Measurements from ENCODE around the gene ZDHHC8.

The ZDHHC8 gene

DNA sequence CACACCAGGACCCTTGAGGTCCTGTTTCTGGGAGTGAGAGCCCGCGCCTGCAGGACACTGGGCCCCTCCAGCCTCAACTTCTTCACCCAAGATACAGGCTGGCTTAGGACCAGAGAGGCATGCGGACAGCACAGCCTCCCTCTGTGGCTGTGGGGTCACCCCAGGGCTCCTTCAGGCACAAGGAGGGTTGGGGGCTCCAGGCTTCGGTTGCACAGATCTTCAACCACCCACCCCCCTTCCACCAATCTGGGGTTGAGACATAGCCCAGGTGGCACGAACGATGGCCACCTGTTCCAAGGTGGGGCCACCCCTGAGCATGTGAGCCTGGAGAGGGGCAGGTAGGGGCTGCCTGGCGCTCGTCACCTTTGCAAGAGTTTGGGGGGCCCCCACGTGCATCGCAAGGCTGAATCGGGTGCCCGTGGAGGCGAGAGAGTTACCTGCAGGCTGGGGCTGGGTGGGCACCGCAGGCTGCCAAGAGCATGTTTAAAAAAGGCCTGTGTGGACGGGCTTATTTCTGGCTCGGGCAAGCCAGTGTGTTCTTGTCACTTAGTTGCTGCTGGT is 1.2 kb downstream of the ZDHHC8 start:
- no peaks in the 10 kb centered on the region for H3K9me3 ChIP-seq (ENCODE audit: control insufficient read depth in 2 of 2, low read length in 2 of 2)
- no peaks in the 10 kb centered on the region for H3K27me3 ChIP-seq (ENCODE audit: control insufficient read depth in 1 of 2, insufficient read depth in 2 of 2, low read length in 2 of 2)
- H3K36me3 ChIP-seq (ENCODE audit: control insufficient read depth in 2 of 2, insufficient read depth in 2 of 2, low read length in 2 of 2) = no peaks in the 10 kb centered on the region
- no peak overlapping the region for H3K27ac ChIP-seq (ENCODE audit: low read length)
- H3K4me1 ChIP-seq (ENCODE audit: control insufficient read depth, insufficient read depth, low read length) = peaks cover 64% of the 10 kb centered on the region
- H3K4me3 ChIP-seq (ENCODE audit: low read length in 2 of 2) = peak overlapping the region; percentile 51 to 83
- H3K9ac ChIP-seq (ENCODE audit: low read length in 2 of 2) = peak overlapping the region; percentile 41 to 79

DNA sequence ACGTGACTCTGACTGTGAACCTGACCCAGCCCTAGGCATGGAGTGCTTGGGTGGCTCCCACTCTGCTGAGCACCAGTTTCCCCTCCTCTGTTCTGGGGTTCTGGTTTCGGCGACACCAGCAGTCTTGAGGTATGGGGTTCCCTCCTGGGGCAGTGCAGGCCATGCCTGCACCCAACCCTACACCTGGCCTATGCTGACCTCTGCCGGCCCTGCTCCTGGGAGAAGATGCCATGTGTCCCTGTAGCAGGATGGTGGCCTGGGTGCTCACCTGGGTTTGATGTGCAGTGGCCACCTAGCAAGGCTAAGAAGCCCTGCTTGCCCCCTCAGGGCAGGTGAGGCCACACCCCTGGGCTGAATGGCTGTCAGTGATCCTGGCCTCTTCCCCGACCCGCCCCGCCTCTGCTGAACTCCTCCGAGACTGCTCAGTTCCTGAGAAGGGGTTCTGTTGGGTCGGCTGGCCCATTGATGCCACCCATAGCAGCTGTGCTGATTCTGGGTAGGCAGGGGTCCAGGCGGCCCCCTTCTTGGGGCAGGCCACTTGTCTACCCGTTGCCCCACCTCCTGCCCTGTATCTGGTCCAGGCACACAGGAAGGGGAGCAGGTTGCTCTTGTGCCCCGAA is 2.4 kb downstream of the ZDHHC8 start:
- H3K9ac ChIP-seq (ENCODE audit: low read length in 2 of 2) = peak overlapping the region in 1 of 2 donors; percentile 27
- no peak overlapping the region for H3K27ac ChIP-seq (ENCODE audit: low read length)

GRCh38 chr22:20135265-20135664 is 3.7 kb downstream of the ZDHHC8 start:
- Histone ChIP-seq H3K27me3 (ENCODE audit: control insufficient read depth in 1 of 2, insufficient read depth in 2 of 2, low read length in 2 of 2) (no peaks in the 10 kb centered on the region), H3K4me1 (ENCODE audit: control insufficient read depth, insufficient read depth, low read length) (peaks cover 68% of the 10 kb centered on the region), H3K9ac (ENCODE audit: low read length in 2 of 2) (peak overlapping the region in 1 of 2 donors; percentile 32), H3K4me3 (ENCODE audit: low read length in 2 of 2) (no peak overlapping the region), H3K27ac (ENCODE audit: low read length) (no peak overlapping the region), H3K9me3 (ENCODE audit: control insufficient read depth in 2 of 2, low read length in 2 of 2) (no peaks in the 10 kb centered on the region), H3K36me3 (ENCODE audit: control insufficient read depth in 2 of 2, insufficient read depth in 2 of 2, low read length in 2 of 2) (peaks cover 0 to 3% of the 10 kb centered on the region in 2 donors)

More for the DNA sequence above, 2.4 kb downstream of the ZDHHC8 start:
- Histone ChIP-seq H3K9me3 (ENCODE audit: control insufficient read depth in 2 of 2, low read length in 2 of 2) (no peaks in the 10 kb centered on the region), H3K4me3 (ENCODE audit: low read length in 2 of 2) (no peak overlapping the region), H3K36me3 (ENCODE audit: control insufficient read depth in 2 of 2, insufficient read depth in 2 of 2, low read length in 2 of 2) (no peaks in the 10 kb centered on the region), H3K27me3 (ENCODE audit: control insufficient read depth in 1 of 2, insufficient read depth in 2 of 2, low read length in 2 of 2) (no peaks in the 10 kb centered on the region), H3K4me1 (ENCODE audit: control insufficient read depth, insufficient read depth, low read length) (peaks cover 73% of the 10 kb centered on the region)

DNA sequence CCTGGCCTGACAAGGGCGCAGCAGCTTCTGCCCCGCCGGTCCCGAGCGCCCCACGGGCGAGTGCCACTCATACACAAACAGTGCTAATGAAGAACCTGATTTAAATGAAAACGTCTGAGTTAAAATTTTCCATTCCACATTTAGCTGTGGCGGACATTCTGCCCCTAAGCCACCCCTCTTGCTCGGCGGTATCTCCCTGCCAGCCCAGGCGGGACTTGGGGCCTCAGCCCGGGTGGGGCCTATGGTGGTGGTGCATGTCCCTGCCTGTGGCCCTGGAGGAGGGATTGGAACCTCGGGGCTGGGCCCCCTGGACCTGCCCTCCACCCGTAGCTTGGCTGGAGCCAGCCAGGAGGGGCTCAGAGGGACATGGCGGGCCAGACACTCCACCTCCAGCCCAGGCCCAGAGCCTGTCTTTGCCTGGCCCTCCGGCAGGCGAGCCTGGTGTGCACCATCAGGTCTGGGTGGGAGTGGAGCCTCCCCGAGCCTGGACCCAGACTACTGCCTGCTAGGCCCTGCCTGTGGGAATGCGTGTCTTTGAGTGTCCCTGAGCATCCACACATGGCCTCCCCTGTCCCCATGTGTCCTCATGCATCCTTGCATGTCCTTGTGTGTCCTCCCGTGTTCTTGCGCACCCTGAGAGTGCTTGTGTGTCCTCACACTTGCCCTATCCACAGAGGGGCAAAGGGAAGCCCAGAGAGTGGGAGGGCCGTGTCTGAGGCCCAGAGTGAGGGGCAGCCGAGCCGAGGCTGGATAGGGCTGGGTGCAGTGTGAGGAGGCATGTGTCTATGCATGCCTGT is 4.4 kb downstream of the ZDHHC8 start:
- H3K9me3 ChIP-seq (ENCODE audit: control insufficient read depth in 2 of 2, low read length in 2 of 2) = no peaks in the 10 kb centered on the region
- peak overlapping the region; percentile 29 to 33 for H3K4me3 ChIP-seq (ENCODE audit: low read length in 2 of 2)
- peaks cover 0 to 3% of the 10 kb centered on the region in 2 donors for H3K36me3 ChIP-seq (ENCODE audit: control insufficient read depth in 2 of 2, insufficient read depth in 2 of 2, low read length in 2 of 2)
- H3K27ac ChIP-seq (ENCODE audit: low read length) = no peak overlapping the region
- H3K4me1 ChIP-seq (ENCODE audit: control insufficient read depth, insufficient read depth, low read length) = peaks cover 62% of the 10 kb centered on the region
- H3K9ac ChIP-seq (ENCODE audit: low read length in 2 of 2) = peak overlapping the region; percentile 13 to 32
- H3K27me3 ChIP-seq (ENCODE audit: control insufficient read depth in 1 of 2, insufficient read depth in 2 of 2, low read length in 2 of 2) = no peaks in the 10 kb centered on the region

DNA sequence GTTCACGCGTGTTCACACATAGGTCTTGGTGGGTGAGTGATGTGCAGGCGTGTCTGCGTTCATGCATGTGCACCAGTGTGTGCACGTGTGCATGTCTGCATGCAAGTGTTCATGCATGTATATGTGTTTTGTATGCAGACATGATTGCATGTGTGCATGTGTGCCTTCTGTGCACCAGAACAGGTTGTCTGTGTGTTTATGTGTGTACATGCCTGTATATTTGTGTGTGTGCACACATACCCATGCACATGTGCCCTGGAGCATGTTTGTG is 4.9 kb downstream of the ZDHHC8 start:
- no peaks in the 10 kb centered on the region for H3K9me3 ChIP-seq (ENCODE audit: control insufficient read depth in 2 of 2, low read length in 2 of 2)
- H3K27me3 ChIP-seq (ENCODE audit: control insufficient read depth in 1 of 2, insufficient read depth in 2 of 2, low read length in 2 of 2) = no peaks in the 10 kb centered on the region
- peaks cover 62% of the 10 kb centered on the region for H3K4me1 ChIP-seq (ENCODE audit: control insufficient read depth, insufficient read depth, low read length)
- H3K4me3 ChIP-seq (ENCODE audit: low read length in 2 of 2) = peak overlapping the region; percentile 29 to 33
- peak overlapping the region; percentile 13 to 32 for H3K9ac ChIP-seq (ENCODE audit: low read length in 2 of 2)
- H3K36me3 ChIP-seq (ENCODE audit: control insufficient read depth in 2 of 2, insufficient read depth in 2 of 2, low read length in 2 of 2) = peaks cover 0 to 3% of the 10 kb centered on the region in 2 donors
- no peak overlapping the region for H3K27ac ChIP-seq (ENCODE audit: low read length)

- H3K9me3 ChIP-seq (ENCODE audit: control insufficient read depth in 2 of 2, low read length in 2 of 2) = no peaks in the 10 kb centered on the region
- peaks cover 0 to 3% of the 10 kb centered on the region in 2 donors for H3K36me3 ChIP-seq (ENCODE audit: control insufficient read depth in 2 of 2, insufficient read depth in 2 of 2, low read length in 2 of 2)
- H3K27me3 ChIP-seq (ENCODE audit: control insufficient read depth in 1 of 2, insufficient read depth in 2 of 2, low read length in 2 of 2) = no peaks in the 10 kb centered on the region
- H3K4me1 ChIP-seq (ENCODE audit: control insufficient read depth, insufficient read depth, low read length) = peaks cover 62% of the 10 kb centered on the region
- no peak overlapping the region for H3K27ac ChIP-seq (ENCODE audit: low read length)
- H3K9ac ChIP-seq (ENCODE audit: low read length in 2 of 2) = peak overlapping the region in 1 of 2 donors; percentile 21
- peak overlapping the region in 1 of 2 donors; percentile 31 for H3K4me3 ChIP-seq (ENCODE audit: low read length in 2 of 2)
Observed at GRCh38 chr22:20137113-20137512, 5.5 kb downstream of the ZDHHC8 start.

GRCh38 chr22:20137671-20138416 is 6.2 kb downstream of the ZDHHC8 start:
- H3K4me1 ChIP-seq (ENCODE audit: control insufficient read depth, insufficient read depth, low read length) = peaks cover 54% of the 10 kb centered on the region
- peak overlapping the region; percentile 31 to 57 for H3K4me3 ChIP-seq (ENCODE audit: low read length in 2 of 2)
- H3K27me3 ChIP-seq (ENCODE audit: control insufficient read depth in 1 of 2, insufficient read depth in 2 of 2, low read length in 2 of 2) = no peaks in the 10 kb centered on the region
- peaks cover 0 to 3% of the 10 kb centered on the region in 2 donors for H3K36me3 ChIP-seq (ENCODE audit: control insufficient read depth in 2 of 2, insufficient read depth in 2 of 2, low read length in 2 of 2)
- peak overlapping the region; percentile 15 to 51 for H3K9ac ChIP-seq (ENCODE audit: low read length in 2 of 2)
- no peaks in the 10 kb centered on the region for H3K9me3 ChIP-seq (ENCODE audit: control insufficient read depth in 2 of 2, low read length in 2 of 2)
- no peak overlapping the region for H3K27ac ChIP-seq (ENCODE audit: low read length)

DNA sequence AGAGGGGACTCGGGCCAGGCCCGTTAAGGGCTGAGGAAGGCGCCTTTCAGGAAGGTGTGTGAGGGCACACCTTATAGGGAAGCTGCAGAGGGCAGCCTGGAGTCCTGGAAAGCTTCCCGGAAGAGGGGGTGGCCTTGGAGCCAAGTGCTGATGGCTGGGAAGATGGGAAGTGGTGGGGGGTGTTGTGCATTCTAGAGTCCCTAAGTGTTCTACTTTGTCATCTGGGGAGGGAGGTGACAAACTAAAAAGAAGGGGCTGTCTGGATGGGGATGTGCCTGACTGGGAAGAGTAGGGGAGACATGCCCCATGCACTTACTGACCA is 6.8 kb downstream of the ZDHHC8 start:
- Histone ChIP-seq H3K27me3 (ENCODE audit: control insufficient read depth in 1 of 2, insufficient read depth in 2 of 2, low read length in 2 of 2) (no peaks in the 10 kb centered on the region), H3K4me3 (ENCODE audit: low read length in 2 of 2) (no peak overlapping the region), H3K4me1 (ENCODE audit: control insufficient read depth, insufficient read depth, low read length) (peaks cover 50% of the 10 kb centered on the region), H3K36me3 (ENCODE audit: control insufficient read depth in 2 of 2, insufficient read depth in 2 of 2, low read length in 2 of 2) (peaks cover 0 to 3% of the 10 kb centered on the region in 2 donors), H3K9ac (ENCODE audit: low read length in 2 of 2) (no peak overlapping the region), H3K9me3 (ENCODE audit: control insufficient read depth in 2 of 2, low read length in 2 of 2) (no peaks in the 10 kb centered on the region), H3K27ac (ENCODE audit: low read length) (no peak overlapping the region)

DNA sequence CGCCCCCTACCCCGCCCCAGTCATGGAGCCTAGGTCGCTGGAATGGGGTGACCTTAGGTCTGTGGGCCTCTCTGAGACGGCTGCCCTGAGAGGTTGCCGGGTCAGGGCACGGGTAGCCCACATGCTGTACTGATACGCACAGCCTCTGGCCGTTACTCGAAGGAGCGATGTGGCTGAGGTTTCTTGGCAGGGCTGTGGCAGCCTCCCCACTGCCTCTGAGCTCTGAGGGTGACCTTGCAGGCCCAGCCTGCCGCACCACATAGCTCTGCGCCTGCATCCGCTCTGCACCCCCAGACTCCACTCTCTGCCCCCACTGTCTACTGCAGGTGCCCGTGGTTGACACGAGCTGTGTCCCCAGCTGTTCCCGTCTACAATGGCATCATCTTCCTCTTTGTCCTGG is 7.3 kb downstream of the ZDHHC8 start:
- H3K4me3 ChIP-seq (ENCODE audit: low read length in 2 of 2) = no peak overlapping the region
- no peak overlapping the region for H3K27ac ChIP-seq (ENCODE audit: low read length)
- peaks cover 0 to 5% of the 10 kb centered on the region in 2 donors for H3K36me3 ChIP-seq (ENCODE audit: control insufficient read depth in 2 of 2, insufficient read depth in 2 of 2, low read length in 2 of 2)
- no peaks in the 10 kb centered on the region for H3K27me3 ChIP-seq (ENCODE audit: control insufficient read depth in 1 of 2, insufficient read depth in 2 of 2, low read length in 2 of 2)
- no peak overlapping the region for H3K9ac ChIP-seq (ENCODE audit: low read length in 2 of 2)
- peaks cover 47% of the 10 kb centered on the region for H3K4me1 ChIP-seq (ENCODE audit: control insufficient read depth, insufficient read depth, low read length)
- no peaks in the 10 kb centered on the region for H3K9me3 ChIP-seq (ENCODE audit: control insufficient read depth in 2 of 2, low read length in 2 of 2)

DNA sequence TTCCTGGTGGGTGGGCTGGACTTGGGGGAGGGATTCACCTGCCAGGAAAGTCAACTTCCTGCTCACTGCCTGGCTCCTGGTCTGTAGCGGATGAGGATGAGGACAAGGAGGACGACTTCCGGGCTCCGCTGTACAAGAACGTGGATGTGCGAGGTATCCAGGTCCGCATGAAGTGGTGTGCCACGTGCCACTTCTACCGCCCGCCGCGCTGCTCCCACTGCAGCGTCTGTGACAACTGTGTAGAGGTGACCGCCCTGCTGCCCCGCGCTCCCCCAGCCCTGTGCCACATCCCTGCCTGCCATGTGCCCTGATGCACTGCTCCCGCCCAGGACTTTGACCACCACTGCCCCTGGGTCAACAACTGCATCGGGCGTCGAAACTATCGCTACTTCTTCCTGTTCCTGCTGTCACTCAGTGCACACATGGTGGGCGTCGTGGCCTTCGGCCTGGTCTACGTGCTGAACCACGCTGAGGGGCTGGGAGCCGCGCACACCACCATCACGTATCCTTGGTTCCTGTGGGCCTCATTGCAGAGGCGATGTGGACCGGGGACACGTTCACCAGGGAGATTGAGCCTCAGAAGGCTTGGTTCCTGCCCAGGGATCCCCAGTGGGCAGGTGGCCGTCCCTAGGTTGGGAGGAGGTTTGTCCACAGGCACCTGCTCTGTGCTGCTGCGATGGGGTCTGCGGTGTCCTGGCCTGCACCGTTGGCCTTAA is 7.9 kb downstream of the ZDHHC8 start:
- H3K9me3 ChIP-seq (ENCODE audit: control insufficient read depth in 2 of 2, low read length in 2 of 2) = no peaks in the 10 kb centered on the region
- no peak overlapping the region for H3K4me3 ChIP-seq (ENCODE audit: low read length in 2 of 2)
- no peak overlapping the region for H3K27ac ChIP-seq (ENCODE audit: low read length)
- H3K36me3 ChIP-seq (ENCODE audit: control insufficient read depth in 2 of 2, insufficient read depth in 2 of 2, low read length in 2 of 2) = peaks cover 0 to 6% of the 10 kb centered on the region in 2 donors
- no peak overlapping the region for H3K9ac ChIP-seq (ENCODE audit: low read length in 2 of 2)
- H3K4me1 ChIP-seq (ENCODE audit: control insufficient read depth, insufficient read depth, low read length) = peaks cover 40% of the 10 kb centered on the region
- no peaks in the 10 kb centered on the region for H3K27me3 ChIP-seq (ENCODE audit: control insufficient read depth in 1 of 2, insufficient read depth in 2 of 2, low read length in 2 of 2)
